Endothelial cell of umbilical vein (primary cell): ENCODE measurements around the gene ZBP1. TPM values are rescaled to one million over a fixed set of nuclear protein-coding genes. Genes with fewer than 3 reads are reported as not detected.

Source experiments
- BruUV-seq: library from RNA; stranded (reverse); fragments of 400-500 nt; replicated peaks from 2 replicates; lab custom pipeline; 2021; lab: Mats Ljungman, UMichigan
- CTCF ChIA-PET: fragments of 300-600, 350-600 bp; sonication (Branson Sonifier 250); formaldehyde crosslinking; loops from one replicate; lab custom pipeline; 2021; ENCODE audit warnings: antibody characterized with exemption, inconsistent platforms; lab: Charles Lee
- POLR2A ChIA-PET: fragments of 300-600, 350-600 bp; sonication (Branson Sonifier 250); formaldehyde crosslinking; loops from one replicate; lab custom pipeline; 2021; ENCODE audit warnings: antibody characterized with exemption, inconsistent platforms; lab: Charles Lee
- DNase-seq: peaks from one replicate; pipeline ENCODE4 v3.0.0-alpha.2; 2011; ENCODE audit warnings: low read depth, low spot score
- FAIRE-seq: peaks from 2 replicates; lab custom pipeline; 2011; peaks lifted over from hg19 to GRCh38; lab: Jason Lieb, UNC
- H2AFZ ChIP-seq: 2 replicates; pipeline ENCODE4 v1.6.0; 2012; ENCODE audit warnings: low read depth, low read length, control low read depth, inconsistent platforms
- H3K27ac ChIP-seq: 2 replicates; pipeline ENCODE4 v1.5.1; 2011; ENCODE audit warnings: low read depth, mild to moderate bottlenecking, control low read depth, low read length, moderate library complexity; ENCODE audit not compliant: insufficient read depth
- H3K27me3 ChIP-seq, 2 experiments: 2 replicates each; pipeline versions ENCODE4 v1.6.0 to v1.6.1; 2011; ENCODE audit warnings: low read length in 2 of 2, mixed read lengths in 1 of 2; ENCODE audit not compliant: control insufficient read depth in 2 of 2, insufficient read depth in 2 of 2
- H3K36me3 ChIP-seq, 2 experiments: 2 replicates in 1 of 2; 3 replicates in 1 of 2; pipeline ENCODE4 v1.5.1; 2011; ENCODE audit warnings: low read length in 2 of 2, mild to moderate bottlenecking in 1 of 2, moderate library complexity in 1 of 2; ENCODE audit not compliant: control insufficient read depth in 2 of 2, insufficient read depth in 2 of 2; ENCODE audit errors: extremely low read depth in 1 of 2
- H3K4me1 ChIP-seq: 3 replicates; pipeline ENCODE4 v1.5.1; 2011; ENCODE audit warnings: mild to moderate bottlenecking, low read length; ENCODE audit not compliant: control insufficient read depth, insufficient read depth; ENCODE audit errors: extremely low read depth
- H3K4me2 ChIP-seq: 2 replicates; pipeline ENCODE4 v1.6.1; 2011; ENCODE audit warnings: low read length, control low read depth, mixed read lengths; ENCODE audit not compliant: insufficient read depth
- H3K4me3 ChIP-seq, 3 experiments: fragments of 200-600 bp in 1 of 3; sonication (generic), shearing (Covaris generic) in 1 of 3; replicated peaks in 1 of 3; 2 replicates each; pipeline ENCODE4 v1.5.1; 2011 to 2016; ENCODE audit warnings: control low read depth in 3 of 3, low read length in 3 of 3, mild to moderate bottlenecking in 2 of 3, inconsistent platforms in 1 of 3, low read depth in 1 of 3, moderate library complexity in 1 of 3; ENCODE audit not compliant: insufficient read depth in 1 of 3
- H3K79me2 ChIP-seq: 2 replicates; pipeline ENCODE4 v1.6.0; 2012; ENCODE audit warnings: low read length, inconsistent platforms; ENCODE audit not compliant: control insufficient read depth, insufficient read depth
- H3K9ac ChIP-seq: replicated peaks from 2 replicates; pipeline ENCODE3; 2011; ENCODE audit warnings: low read length, control low read depth; ENCODE audit not compliant: insufficient read depth; ENCODE audit errors: extremely low read depth
- H3K9me1 ChIP-seq: replicated peaks from 3 replicates; pipeline ENCODE4 v1.6.0; 2011; ENCODE audit warnings: mild to moderate bottlenecking, low read length; ENCODE audit not compliant: control insufficient read depth, insufficient read depth; ENCODE audit errors: extremely low read depth
- H3K9me3 ChIP-seq: replicated peaks from 2 replicates; pipeline ENCODE4 v1.5.1; 2012; ENCODE audit warnings: low read length, inconsistent platforms; ENCODE audit not compliant: control insufficient read depth, insufficient read depth
- H4K20me1 ChIP-seq: replicated peaks from 2 replicates; pipeline ENCODE3; 2011; ENCODE audit warnings: mild to moderate bottlenecking, low read length; ENCODE audit not compliant: control insufficient read depth, insufficient read depth; ENCODE audit errors: extremely low read depth
- CTCF ChIP-seq, 2 donors: IDR thresholded peaks; 1 replicate in 1 of 2; 2 replicates in 1 of 2; pipeline ENCODE4 v1.5.1; 2011; ENCODE audit warnings: low read length in 2 of 2, mild to moderate bottlenecking in 2 of 2, moderate library complexity in 2 of 2, control low read depth in 1 of 2, inconsistent platforms in 1 of 2, low read depth in 1 of 2; ENCODE audit not compliant: insufficient read depth in 1 of 2; ENCODE audit errors: extremely low read depth in 1 of 2
- EZH2 ChIP-seq: IDR thresholded peaks from 2 replicates; pipeline ENCODE4 v1.6.1; 2012; ENCODE audit warnings: borderline replicate concordance, low read depth, mild to moderate bottlenecking, moderate library complexity, low read length, inconsistent platforms; ENCODE audit not compliant: severe bottlenecking
- FOS ChIP-seq: IDR thresholded peaks from 2 replicates; pipeline ENCODE4 v1.6.1; 2011; ENCODE audit warnings: mild to moderate bottlenecking, low read length, moderate library complexity, borderline replicate concordance; ENCODE audit not compliant: insufficient read depth
- GATA2 ChIP-seq: IDR thresholded peaks from 2 replicates; pipeline ENCODE4 v1.7.0; 2011; ENCODE audit warnings: low read depth, mild to moderate bottlenecking, moderate library complexity, mixed read lengths, low read length; ENCODE audit not compliant: insufficient read length, insufficient read depth
- JUN ChIP-seq: IDR thresholded peaks from 2 replicates; pipeline ENCODE4 v1.6.1; 2011; ENCODE audit warnings: borderline replicate concordance, low read depth; ENCODE audit not compliant: insufficient read length, insufficient read depth
- MAX ChIP-seq: IDR thresholded peaks from 2 replicates; pipeline ENCODE4 v1.6.1; 2011; ENCODE audit not compliant: insufficient read depth, insufficient read length
- MYC ChIP-seq: IDR thresholded peaks from one replicate; pipeline ENCODE4 v1.6.1; 2011; ENCODE audit warnings: mild to moderate bottlenecking, low read depth, low read length
- POLR2A ChIP-seq: IDR thresholded peaks from 2 replicates; pipeline ENCODE4 v1.6.1; 2012; ENCODE audit warnings: low read depth, mild to moderate bottlenecking, control low read depth, low read length
- POLR2AphosphoS5 ChIP-seq: IDR thresholded peaks from 2 replicates; pipeline ENCODE4 v1.6.1; 2012; ENCODE audit warnings: low read depth, mild to moderate bottlenecking, control low read depth, low read length, moderate library complexity; ENCODE audit not compliant: insufficient read depth
- dilution Hi-C: fragments of 300-500 bp; cut with MboI; formaldehyde crosslinking; loops from one replicate; pipeline ENCODE4 v1.15.0; 2019; ENCODE audit warnings: low sequenced_read_pairs; ENCODE audit not compliant: extremely low pct_ligation_motif_present
- intact Hi-C: fragments of 100-400 bp; cut with micrococcal nuclease; formaldehyde crosslinking; loops from one replicate; pipeline ENCODE4 v1.10.0; 2022
- polyA plus RNA-seq, 4 experiments: library from polyadenylated mRNA; depleted of rRNA in 3 of 4; stranded (reverse) in 3 of 4; unstranded in 1 of 4; fragments of >200 nt; gene quantifications; 2 replicates each; pipeline versions ENCODE4 v1.2.1 to v1.2.3, GENCODE V29; 2011 to 2012; ENCODE audit warnings: missing spikeins in 1 of 4
- total RNA-seq: library from RNA; stranded (reverse); gene quantifications from 2 replicates; pipeline ENCODE4 v1.2.3, GENCODE V29; 2021

ZBP1 gene
- total and polyA plus RNA-seq, 2 donors (not counting 3 experiments of a cell fraction or from before 2014, with no cell fraction given) = not detected

- TF ChIP-seq EZH2 (no peak), JUN (no peak), POLR2A (no peak), POLR2AphosphoS5 (no peak), GATA2 (no peak), CTCF (IDR thresholded peaks at IDR 0.05; ENCODE audit: extremely low read depth in 1 of 2, insufficient read depth in 1 of 2, low read depth in 1 of 2, low read length in 2 of 2) (no peak), FOS (no peak), MAX (no peak), MYC (no peak)
- no TSS peak for BruUV-seq
Observed at GRCh38 chr20:57573894-57574293, 46.3 kb downstream of the ZBP1 start.

More at GRCh38 chr20:57573894-57574293, 46.3 kb downstream of the ZBP1 start:
- DNase-seq = no peak
- FAIRE-seq = no peak
- Histone ChIP-seq H4K20me1 (no peaks in the 10 kb centered on the region), H3K36me3 (no peaks in the 10 kb centered on the region), H3K4me2 (no peak overlapping the region), H3K9ac (no peak overlapping the region), H3K79me2 (no peaks in the 10 kb centered on the region), H3K4me3 (no peak overlapping the region), H3K27ac (no peak overlapping the region), H3K27me3 (no peaks in the 10 kb centered on the region), H3K4me1 (no peaks in the 10 kb centered on the region), H3K9me3 (no peaks in the 10 kb centered on the region), H3K9me1 (no peaks in the 10 kb centered on the region), H2AFZ (no peak overlapping the region)
- dilution Hi-C loops = no loop called here
- ChIA-PET POLR2A (no interaction called here), CTCF (interaction anchor here (0.6 kb wide), 1 partner anchor 11 kb away, joined by 4 read pairs; no protein-coding TSS in a partner anchor)
- intact Hi-C loops = no loop called here
